ENCODE data around the gene PLEKHG2.

DNA sequence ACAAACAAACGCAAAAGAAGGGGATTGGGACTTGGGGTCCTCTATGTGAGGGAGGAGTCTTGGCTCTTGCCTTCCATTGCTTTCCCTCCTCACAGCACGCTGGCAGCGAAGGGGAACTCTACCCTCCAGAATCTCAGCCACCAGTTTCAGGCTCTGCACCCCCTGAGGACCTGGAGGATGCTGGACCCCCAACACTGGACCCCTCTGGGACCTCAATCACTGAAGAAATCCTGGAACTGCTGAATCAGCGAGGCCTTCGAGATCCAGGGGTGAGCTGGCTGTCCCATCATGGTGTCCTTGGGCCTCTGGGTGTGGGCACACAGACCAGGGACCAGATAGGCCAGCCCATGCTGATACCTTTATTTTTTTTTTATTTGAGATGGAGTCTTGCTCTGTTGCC lies 9.6 kb downstream of the PLEKHG2 start:
- TF ChIP-seq, protein P1, sequence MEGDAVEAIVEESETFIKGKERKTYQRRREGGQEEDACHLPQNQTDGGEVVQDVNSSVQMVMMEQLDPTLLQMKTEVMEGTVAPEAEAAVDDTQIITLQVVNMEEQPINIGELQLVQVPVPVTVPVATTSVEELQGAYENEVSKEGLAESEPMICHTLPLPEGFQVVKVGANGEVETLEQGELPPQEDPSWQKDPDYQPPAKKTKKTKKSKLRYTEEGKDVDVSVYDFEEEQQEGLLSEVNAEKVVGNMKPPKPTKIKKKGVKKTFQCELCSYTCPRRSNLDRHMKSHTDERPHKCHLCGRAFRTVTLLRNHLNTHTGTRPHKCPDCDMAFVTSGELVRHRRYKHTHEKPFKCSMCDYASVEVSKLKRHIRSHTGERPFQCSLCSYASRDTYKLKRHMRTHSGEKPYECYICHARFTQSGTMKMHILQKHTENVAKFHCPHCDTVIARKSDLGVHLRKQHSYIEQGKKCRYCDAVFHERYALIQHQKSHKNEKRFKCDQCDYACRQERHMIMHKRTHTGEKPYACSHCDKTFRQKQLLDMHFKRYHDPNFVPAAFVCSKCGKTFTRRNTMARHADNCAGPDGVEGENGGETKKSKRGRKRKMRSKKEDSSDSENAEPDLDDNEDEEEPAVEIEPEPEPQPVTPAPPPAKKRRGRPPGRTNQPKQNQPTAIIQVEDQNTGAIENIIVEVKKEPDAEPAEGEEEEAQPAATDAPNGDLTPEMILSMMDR (IDR thresholded peaks at IDR 0.05 in 4 of 5, conservative IDR thresholded peaks at IDR 0.05 in 1 of 5) = no peak
- TF ChIP-seq POLR2A (IDR thresholded peaks at IDR 0.05) = no peak
